Activated CD4-positive, alpha-beta T cell treated with anti-CD3 and anti-CD28 coated beads, Interleukin-2, amount 50 U/mL, for 1 hour (primary cell): Measurements from ENCODE around the gene PDE6D.
A peak's percentile ranks its signal among the peaks of the same experiment; 100 is the strongest.

Experiments
- DNase-seq: peaks from one replicate; pipeline ENCODE4 v3.0.0-alpha.2; 2020

The PDE6D gene

DNA sequence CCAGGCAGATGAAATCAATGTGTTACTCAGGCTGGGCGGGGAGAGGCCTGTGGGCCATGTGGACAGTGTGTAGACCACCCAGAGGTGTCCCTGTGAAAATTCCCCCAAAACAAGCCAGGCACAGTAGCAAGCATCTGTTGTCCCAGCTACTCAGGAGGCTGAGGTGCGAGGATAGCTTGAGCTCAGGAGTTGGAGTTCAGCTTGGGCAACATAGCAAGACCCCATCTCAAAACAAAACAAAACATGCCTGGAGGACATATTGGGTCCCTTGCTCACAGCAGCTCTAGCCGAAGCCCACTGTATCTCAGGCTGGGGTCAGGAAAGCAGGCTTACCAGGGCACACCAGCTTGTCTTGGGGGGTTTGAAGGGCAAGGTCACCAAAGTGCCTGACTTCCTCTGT is 77.1 kb downstream of the PDE6D start:
- DNase-seq = no peak

DNA sequence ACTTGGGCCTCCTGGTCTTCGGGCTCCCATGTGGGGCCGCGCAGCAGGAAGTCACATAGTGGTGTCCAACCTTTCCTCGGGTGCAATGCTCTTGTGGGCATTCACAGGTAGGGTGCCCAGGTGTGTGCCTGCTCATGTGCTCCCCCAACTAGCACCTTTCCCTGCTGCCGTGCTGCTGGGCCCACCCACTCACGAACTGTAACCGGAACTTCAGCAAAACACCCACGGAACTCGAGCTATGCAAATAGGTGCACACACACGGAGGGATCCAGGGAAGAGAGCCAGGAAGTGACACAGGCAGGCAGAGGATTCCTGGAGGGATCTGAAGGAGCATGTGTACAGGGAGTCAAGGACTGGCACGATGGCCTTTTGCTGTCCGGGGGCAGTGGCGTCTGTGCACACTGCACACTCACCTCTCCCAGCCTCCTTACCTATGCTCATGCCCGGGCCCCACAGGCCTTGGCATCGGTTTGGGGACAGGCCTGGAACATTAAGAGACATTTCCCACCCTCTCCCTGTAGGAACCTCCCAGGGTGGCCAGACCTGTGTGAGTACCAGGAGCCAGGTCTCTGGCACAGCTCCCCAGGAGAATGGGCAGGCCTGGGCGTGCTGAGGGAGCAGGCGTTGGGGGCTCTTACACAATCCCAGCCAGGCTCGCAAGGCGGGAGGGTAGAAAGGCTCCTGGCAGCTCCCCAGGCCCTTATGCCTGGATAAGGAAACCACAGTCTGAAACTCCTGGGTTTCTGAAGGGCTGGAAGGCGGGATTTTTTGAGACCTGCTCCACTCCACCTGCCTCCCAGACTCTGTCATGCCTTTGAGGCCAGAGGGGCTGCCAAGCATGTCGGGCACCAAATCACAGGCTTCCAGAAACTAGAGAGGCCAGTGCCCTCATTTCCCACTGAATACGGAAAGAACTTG is 79.4 kb downstream of the PDE6D start:
- no peak for DNase-seq

- no peak for DNase-seq
Measured at GRCh38 chr2:231699006-231699405, 82.1 kb downstream of the PDE6D start.

GRCh38 chr2:231696004-231696367 is 85.1 kb downstream of the PDE6D start:
- DNase-seq = no peak

GRCh38 chr2:231693956-231694355 is 87.1 kb downstream of the PDE6D start:
- no peak for DNase-seq

DNA sequence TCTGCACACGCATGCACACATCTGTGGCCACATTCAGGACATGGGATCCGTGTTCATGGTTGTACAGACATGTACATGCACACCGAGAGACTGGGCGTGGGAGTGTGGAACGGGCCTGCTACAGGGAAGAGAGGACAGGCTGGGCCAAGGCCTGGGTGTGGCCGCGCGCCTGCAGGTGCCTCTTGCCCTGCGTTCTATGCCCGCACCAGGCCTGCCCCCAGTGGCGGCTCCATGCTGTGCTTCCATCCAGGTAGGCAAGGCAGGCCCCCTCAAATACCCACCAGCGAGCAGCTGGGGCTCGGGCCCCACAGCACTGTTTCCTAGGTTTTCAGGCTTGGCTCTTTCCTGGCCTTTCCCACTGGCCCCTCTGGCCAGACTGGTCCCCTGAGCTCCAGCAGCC is 88.2 kb downstream of the PDE6D start:
- no peak for DNase-seq

GRCh38 chr2:231691251-231691772 is 89.8 kb downstream of the PDE6D start:
- DNase-seq = no peak

- no peak for DNase-seq
Measured at GRCh38 chr2:231689124-231689893, 91.8 kb downstream of the PDE6D start.

- no peak for DNase-seq
Measured at GRCh38 chr2:231688719-231689118, 92.4 kb downstream of the PDE6D start.

DNA sequence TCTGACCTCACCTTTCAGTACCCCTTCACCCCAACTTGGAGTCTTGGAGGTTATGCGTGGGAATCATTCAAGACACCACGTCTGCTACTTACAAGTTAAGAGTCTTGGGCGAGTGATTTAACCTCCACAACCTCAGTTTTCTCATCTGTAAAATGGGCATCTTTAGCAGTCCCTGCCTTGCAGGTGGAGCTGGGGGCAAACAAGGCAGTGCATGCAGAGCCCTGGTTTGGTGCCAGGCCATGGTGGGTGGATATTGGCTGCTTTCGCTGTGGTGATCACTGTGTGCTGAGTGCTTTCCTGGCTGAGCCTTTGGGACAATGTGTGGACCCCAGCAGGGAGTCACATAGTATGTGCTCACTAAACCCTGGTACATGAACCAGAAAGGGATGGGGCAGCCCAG is 93.1 kb downstream of the PDE6D start:
- DNase-seq = no peak

- DNase-seq = peak; percentile 63
Measured at GRCh38 chr2:231687133-231687852, 93.8 kb downstream of the PDE6D start.

- no peak for DNase-seq
Measured at GRCh38 chr2:231686192-231687100, 94.6 kb downstream of the PDE6D start.

- no peak for DNase-seq
Measured at GRCh38 chr2:231685349-231686191, 95.5 kb downstream of the PDE6D start.

GRCh38 chr2:231684314-231685223 is 96.5 kb downstream of the PDE6D start:
- no peak for DNase-seq

- no peak for DNase-seq
Measured at GRCh38 chr2:231683292-231684235, 97.5 kb downstream of the PDE6D start.

GRCh38 chr2:231682603-231683291 is 98.3 kb downstream of the PDE6D start:
- DNase-seq = no peak
